ENCODE measurements around the gene RTN4.

DNA sequence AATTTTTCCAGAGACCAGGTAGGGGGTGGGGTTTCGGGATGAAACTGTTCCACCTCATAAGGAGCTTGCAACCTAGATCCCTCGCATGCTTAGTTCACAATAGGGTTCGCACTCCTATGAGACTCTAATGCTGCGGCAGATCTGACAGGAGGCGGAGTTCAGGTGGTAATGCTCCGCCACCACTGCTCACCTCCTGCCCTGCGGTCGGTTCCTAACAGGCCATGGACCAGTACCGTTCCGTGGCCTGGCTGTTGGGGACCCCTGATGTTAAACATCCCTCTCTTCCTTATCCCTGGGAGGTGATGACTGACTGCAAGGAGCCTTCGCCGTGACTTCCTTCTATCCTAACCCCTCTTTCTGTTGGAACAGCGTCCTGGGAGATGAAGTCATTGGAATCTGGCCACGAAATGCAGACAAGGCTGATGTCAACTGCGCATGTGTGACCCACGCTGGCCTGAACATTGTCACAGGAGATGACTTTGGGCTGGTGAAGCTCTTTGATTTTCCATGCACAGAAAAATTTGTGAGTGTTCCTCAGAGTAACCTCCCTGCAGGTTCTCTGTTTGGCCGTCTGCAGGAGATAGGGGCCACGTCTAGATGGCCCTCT, 82.4 kb downstream of the RTN4 start:
- TF ChIP-seq, protein P1, sequence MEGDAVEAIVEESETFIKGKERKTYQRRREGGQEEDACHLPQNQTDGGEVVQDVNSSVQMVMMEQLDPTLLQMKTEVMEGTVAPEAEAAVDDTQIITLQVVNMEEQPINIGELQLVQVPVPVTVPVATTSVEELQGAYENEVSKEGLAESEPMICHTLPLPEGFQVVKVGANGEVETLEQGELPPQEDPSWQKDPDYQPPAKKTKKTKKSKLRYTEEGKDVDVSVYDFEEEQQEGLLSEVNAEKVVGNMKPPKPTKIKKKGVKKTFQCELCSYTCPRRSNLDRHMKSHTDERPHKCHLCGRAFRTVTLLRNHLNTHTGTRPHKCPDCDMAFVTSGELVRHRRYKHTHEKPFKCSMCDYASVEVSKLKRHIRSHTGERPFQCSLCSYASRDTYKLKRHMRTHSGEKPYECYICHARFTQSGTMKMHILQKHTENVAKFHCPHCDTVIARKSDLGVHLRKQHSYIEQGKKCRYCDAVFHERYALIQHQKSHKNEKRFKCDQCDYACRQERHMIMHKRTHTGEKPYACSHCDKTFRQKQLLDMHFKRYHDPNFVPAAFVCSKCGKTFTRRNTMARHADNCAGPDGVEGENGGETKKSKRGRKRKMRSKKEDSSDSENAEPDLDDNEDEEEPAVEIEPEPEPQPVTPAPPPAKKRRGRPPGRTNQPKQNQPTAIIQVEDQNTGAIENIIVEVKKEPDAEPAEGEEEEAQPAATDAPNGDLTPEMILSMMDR (IDR thresholded peaks at IDR 0.05; ENCODE audit: low read length): no peak
- TF ChIP-seq EZH2 (IDR thresholded peaks at IDR 0.05; ENCODE audit: borderline replicate concordance, low read length): no peak
